GM19351 (cell line): ENCODE results near the gene PDLIM5.

ENCODE experiments used
- ATAC-seq: cut with Tn5 transposase; IDR thresholded peaks from one replicate; pipeline ENCODE4 v1.9.1; 2021; ENCODE audit warnings: mild to moderate bottlenecking, moderate library complexity; ENCODE audit not compliant: unreplicated experiment

PDLIM5 gene

DNA sequence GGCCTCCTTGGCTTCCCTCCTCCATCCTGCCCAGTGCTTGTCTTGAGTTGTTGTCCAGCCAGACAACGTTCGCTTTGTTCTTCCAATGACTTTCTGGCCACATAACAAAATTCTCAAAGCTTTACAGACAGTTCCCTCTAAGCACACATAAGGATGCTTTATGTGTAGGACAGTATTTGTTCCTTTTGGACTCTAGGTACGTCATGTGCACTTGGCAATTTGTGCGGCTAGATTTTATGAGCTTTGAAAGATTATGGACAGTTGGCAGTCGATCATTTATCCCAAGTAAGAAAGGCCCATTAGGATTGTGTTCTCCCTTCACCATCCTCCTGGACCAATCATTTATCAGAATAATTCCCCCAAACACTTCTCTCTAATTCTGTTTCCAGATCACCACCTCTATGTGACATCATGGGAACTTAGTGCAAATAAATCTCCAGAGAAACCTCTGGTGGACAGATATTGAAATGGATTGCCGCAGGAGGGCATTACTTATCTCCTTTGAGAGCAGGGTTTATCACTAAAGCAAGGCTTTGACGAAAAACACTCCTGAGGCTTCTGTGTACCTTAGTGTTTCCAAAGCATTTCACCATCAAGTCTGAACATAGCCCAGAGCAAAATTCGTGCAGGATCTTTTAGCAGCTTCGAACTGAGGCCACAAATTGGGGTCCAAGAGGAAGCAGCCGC lies 228.6 kb downstream of the PDLIM5 start:
- no peak for ATAC-seq

DNA sequence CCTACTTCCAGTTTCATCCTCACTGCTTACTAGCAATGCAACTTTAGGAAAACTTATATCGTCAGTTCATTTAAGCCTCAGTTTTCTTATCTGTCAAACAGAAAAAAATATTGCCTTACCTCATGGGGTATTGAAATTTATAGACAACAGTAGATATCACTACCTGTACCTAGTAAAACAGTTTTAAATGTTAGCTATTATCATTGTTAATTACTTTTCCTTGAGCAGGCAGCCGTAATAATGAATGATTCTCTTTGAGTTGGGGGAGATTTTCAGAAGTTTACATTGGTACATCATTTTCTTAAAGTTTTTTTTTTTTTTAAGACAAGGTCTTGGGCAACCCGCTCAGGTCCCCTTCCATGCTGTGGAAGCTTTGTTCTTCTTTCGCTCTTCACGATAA lies 234.3 kb downstream of the PDLIM5 start:
- ATAC-seq = no peak

DNA sequence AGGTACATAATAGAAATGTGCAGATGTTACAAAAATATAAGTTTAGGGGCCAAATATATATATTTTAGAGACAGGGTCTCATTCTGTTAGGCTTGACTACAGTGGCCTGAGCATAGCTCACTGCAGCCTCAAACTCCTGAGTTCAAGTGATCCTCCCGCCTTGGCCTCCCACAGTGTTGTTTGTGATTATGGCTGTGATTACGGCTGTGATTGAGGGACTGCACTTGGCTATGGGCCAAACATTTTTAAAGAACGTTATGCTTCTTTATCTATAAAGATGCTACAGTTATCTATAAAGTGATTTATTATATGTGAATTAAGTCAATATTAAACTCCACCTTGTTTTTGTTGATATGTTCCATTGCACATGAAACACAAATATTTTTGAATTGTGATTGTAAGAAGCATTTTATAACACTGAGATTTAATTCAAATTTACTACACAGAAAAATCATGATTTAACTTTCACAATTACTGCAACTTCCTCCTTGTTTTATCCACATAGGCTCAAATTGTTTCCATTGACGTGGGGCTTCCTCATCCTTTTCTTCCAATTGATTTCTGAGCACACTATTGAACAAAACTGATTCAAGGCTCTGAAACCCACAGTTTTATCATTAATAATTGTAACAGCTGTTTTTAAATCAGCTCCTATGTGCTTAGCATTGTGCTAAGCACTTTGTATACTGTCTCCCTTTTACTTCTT lies 237.6 kb downstream of the PDLIM5 start:
- no peak for ATAC-seq

- no peak for ATAC-seq
These were observed 239.1 kb downstream of the PDLIM5 start for GRCh38 chr4:94690851-94691254.

- ATAC-seq = no peak
These were observed 239.8 kb downstream of the PDLIM5 start for GRCh38 chr4:94691552-94691951.

GRCh38 chr4:94695384-94695783 lies 243.6 kb downstream of the PDLIM5 start:
- ATAC-seq = no peak

DNA sequence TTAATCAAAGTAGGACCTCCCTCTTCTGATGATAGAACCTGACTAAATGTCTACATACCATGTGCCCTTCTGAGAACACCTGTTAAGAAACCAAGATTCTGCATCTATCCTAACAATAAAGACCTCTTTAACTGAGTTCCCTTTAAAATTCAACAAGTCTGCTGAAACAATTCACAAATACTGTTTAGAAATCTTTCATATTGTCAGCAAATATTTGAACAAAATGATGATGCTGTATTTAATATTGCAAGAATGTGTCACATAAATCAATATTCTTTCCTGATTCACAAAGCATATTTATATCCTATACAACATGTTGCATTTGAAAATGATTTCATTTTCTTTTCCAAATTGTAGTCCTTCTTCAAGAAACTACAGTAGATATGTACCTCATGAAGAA lies 246.4 kb downstream of the PDLIM5 start:
- no peak for ATAC-seq

DNA sequence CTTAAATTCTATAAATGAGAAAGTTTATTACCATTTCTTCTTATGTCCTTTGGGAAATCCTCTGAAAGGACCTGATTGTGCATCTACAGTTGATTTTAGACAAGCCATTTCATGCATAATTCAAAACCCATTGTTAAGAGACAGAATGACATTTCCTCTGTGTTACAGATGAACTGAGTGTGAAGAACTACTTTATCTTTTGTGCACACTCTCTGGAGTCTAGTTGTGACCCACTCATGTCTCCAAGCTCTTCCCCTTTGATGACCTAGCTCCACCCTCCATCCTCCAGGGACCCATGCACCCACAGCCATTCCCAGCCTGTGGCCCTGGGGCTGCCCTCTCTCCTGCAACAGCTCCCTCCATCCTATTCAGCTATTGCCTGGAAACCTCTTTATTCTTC lies 248.6 kb downstream of the PDLIM5 start:
- ATAC-seq = no peak

- ATAC-seq = no peak
These were observed 250.0 kb downstream of the PDLIM5 start for GRCh38 chr4:94701631-94702300.

DNA sequence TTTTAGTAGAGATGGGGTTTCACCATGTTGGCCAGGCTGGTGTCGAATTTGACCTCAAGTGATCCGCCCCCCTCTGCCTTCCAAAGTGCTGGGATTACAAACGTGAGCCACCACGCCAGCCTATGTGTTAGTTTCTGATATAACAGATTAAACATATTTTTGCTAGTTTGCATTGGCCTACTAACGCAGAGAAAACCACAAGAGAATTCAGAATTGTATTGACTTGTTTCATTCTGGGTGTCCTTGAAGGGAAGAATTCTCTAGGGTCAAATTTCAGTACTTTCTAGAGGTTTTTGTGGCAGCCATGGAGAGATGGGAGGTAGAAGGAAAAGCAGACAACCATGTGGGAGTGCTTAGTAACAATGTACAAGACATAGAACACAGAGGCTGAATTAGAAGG lies 259.9 kb downstream of the PDLIM5 start:
- no peak for ATAC-seq

GRCh38 chr4:94714365-94715160 lies 262.8 kb downstream of the PDLIM5 start:
- no peak for ATAC-seq

GRCh38 chr4:94715726-94716125 lies 264.0 kb downstream of the PDLIM5 start:
- no peak for ATAC-seq
